Liver (tissue), 3 donors: ENCODE measurements around the gene OGFR.

Source experiments
- ATF3 ChIP-seq: IDR thresholded peaks from 2 replicates; pipeline ENCODE4 v1.6.1; 2016; ENCODE audit warnings: antibody characterized with exemption
- CTCF ChIP-seq: fragments of 150-350 bp; IDR thresholded peaks from 2 replicates; pipeline ENCODE4 v1.5.1; 2017; ENCODE audit warnings: improper control_type of control experiment, low read depth, low read length; ENCODE audit not compliant: missing input control
- EGR1 ChIP-seq, 2 donors: IDR thresholded peaks; 2 replicates each; pipeline ENCODE4 v1.6.1; 2016 to 2018; ENCODE audit warnings: antibody characterized with exemption in 2 of 2, low read depth in 2 of 2
- FOXA1 ChIP-seq: IDR thresholded peaks from 2 replicates; pipeline ENCODE4 v1.6.1; 2016; ENCODE audit warnings: antibody characterized with exemption
- GABPA ChIP-seq, 2 donors: IDR thresholded peaks in 1 of 2; conservative IDR thresholded peaks in 1 of 2; 2 replicates each; pipeline ENCODE4 v1.6.1; 2016; ENCODE audit warnings: antibody characterized with exemption in 2 of 2, mild to moderate bottlenecking in 1 of 2, moderate library complexity in 1 of 2
- JUND ChIP-seq, 2 donors: IDR thresholded peaks; 2 replicates each; pipeline ENCODE4 v1.6.1; 2016; ENCODE audit warnings: antibody characterized with exemption in 2 of 2
- MAX ChIP-seq: IDR thresholded peaks from 2 replicates; pipeline ENCODE4 v1.6.1; 2016; ENCODE audit warnings: antibody characterized with exemption
- RAD21 ChIP-seq, 2 donors: IDR thresholded peaks; 2 replicates each; pipeline ENCODE4 v1.6.1; 2016; ENCODE audit warnings: antibody characterized with exemption in 2 of 2, mild to moderate bottlenecking in 2 of 2
- REST ChIP-seq: IDR thresholded peaks from 2 replicates; pipeline ENCODE4 v1.6.1; 2016; ENCODE audit warnings: antibody characterized with exemption, mild to moderate bottlenecking
- TAF1 ChIP-seq: conservative IDR thresholded peaks from 2 replicates; pipeline ENCODE4 v1.6.1; 2016; ENCODE audit warnings: antibody characterized with exemption, mild to moderate bottlenecking
- ZBTB33 ChIP-seq: IDR thresholded peaks from 2 replicates; pipeline ENCODE4 v1.6.1; 2016; ENCODE audit warnings: antibody characterized with exemption
- donor health status: healthy.
- donor health status: healthy.

- TF ChIP-seq CTCF (no peak), MAX (no peak), RAD21 (IDR thresholded peaks at IDR 0.05) (no peak), REST (no peak), GABPA (IDR thresholded peaks at IDR 0.05 in 1 of 2, conservative IDR thresholded peaks at IDR 0.05 in 1 of 2) (no peak), JUND (IDR thresholded peaks at IDR 0.05) (no peak), ZBTB33 (no peak), TAF1 (no peak), FOXA1 (no peak), EGR1 (IDR thresholded peaks at IDR 0.05; ENCODE audit: low read depth in 2 of 2) (no peak), ATF3 (no peak)
Observed at GRCh38 chr20:62799036-62799435, 5.6 kb upstream of the OGFR start.
